H54 (cell line): ENCODE measurements around the gene CUL9.

Experiments used
- DNase-seq: peaks from one replicate; pipeline ENCODE4 v3.0.0; 2011; ENCODE audit warnings: low spot score, mixed read lengths; ENCODE audit not compliant: insufficient read length
- FAIRE-seq: peaks from 3 replicates; lab custom pipeline; 2011; peaks lifted over from hg19 to GRCh38; lab: Jason Lieb, UNC
- POLR2A ChIP-seq: IDR thresholded peaks from 2 replicates; pipeline ENCODE4 v1.6.1; 2011; ENCODE audit warnings: low read depth, mild to moderate bottlenecking, low read length

CUL9 gene

DNA sequence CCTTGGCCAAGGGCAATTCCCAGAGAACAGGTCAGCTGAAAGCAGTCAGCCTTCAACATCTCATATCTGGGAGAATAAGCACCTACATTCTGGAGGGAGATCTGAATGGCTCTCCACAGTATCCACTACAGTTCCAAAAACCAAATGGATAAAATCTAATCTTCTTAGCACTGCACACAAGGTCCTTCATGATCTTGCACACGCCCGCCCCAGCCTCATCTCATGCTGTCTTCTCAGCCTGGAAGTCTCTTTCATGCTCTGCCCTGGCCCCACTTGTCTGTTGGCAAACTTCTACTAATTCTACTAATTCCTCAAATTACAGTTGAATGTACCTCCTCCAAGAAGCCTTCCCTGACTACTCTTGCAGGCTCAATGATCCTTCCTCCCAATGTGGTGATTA is 59.5 kb downstream of the CUL9 start:
- no peak for TF ChIP-seq POLR2A
- no peak for FAIRE-seq
- DNase-seq, result no peak

DNA sequence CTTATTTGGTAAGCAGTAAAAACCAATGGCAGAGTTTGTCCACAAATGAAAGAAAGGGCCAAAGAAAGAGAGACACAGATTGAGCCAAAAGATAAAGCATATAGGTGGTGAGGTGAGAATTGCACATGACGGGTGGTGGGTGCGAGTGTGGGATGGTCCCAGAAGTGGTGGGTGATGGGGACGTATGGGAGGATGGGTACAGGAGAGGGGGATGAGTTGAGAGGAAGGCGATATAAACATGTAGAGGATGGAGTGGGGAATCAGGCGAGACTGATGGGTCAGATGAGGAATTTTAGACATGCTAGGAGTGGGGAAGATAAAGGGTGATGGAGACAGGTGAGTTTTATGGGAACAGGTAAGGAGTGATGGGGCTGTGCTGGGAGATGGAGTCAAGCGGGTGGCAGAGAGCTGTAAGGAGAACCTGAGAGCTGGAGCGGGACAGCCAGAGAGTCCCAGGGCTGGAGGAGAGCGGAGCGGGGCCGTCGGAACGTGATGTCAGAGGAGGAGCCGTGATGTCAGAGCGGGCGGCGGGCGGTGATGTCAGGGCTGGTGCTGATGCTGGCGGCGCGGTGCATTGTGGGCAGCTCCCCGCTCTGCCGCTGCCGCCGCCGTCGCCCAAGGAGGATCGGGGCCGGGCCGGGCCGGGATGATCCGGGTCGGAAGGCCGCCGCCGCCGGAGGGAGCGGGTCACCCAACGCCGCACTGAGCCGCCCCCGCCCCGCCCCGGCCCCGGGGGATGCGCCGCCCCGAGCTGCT is 61.1 kb downstream of the CUL9 start, which contains the start of gene TTBK1:
Gene TTBK1, plus strand, starts transcription at position 574 of the 756 bp plus-strand sequence. CDS start 3,180 bp downstream, outside the sequence.
- DNase-seq, result no peak
- TF ChIP-seq POLR2A, result no peak
- no peak for FAIRE-seq

GRCh38 chr6:43243664-43244321 is 61.8 kb downstream of the CUL9 start:
- no peak for TF ChIP-seq POLR2A
- FAIRE-seq (no peak), DNase-seq (no peak)

DNA sequence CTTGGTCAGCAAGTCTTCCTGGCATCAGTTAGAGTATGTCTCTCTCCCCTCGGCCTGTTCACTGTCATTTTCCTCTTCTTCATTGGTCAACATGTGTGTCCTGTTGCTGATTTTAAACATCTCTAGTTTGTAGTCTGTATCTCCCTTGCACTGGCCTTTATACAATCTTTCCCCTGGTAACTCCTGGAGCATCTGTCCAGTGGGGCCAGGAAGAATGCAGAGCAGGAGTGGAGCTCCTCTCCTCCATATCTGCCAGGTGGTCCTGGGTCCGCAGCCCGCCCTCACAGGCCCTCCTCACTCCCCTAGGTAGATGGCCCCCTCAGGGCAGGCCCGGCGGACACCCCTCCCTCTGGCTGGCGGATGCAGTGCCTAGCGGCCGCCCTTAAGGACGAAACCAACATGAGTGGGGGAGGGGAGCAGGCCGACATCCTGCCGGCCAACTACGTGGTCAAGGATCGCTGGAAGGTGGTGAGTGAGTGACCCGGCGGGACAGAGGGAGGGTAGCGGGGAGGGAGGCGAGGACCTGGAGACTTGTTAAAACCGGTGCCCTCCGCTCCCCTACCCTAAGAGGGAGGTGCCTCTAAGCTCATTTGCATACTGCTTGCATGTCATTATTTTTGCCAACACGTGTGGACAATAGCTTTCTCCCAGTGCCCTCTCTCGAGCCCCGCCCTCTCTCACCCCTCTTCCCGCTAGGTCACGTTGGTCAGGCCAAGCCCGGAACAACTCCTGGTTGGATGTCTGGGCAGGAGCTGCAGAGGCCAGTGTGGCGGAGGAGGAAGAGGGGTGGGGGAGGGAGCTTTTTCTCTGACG is 64.5 kb downstream of the CUL9 start:
- FAIRE-seq (no peak), DNase-seq (peak; percentile 81)
- TF ChIP-seq POLR2A, result no peak

GRCh38 chr6:43247114-43247999 is 65.4 kb downstream of the CUL9 start:
- FAIRE-seq (no peak), DNase-seq (peak; percentile 99)
- no peak for TF ChIP-seq POLR2A

GRCh38 chr6:43248101-43248500 is 66.1 kb downstream of the CUL9 start:
- FAIRE-seq, result no peak
- no peak for DNase-seq
- TF ChIP-seq POLR2A, result no peak

DNA sequence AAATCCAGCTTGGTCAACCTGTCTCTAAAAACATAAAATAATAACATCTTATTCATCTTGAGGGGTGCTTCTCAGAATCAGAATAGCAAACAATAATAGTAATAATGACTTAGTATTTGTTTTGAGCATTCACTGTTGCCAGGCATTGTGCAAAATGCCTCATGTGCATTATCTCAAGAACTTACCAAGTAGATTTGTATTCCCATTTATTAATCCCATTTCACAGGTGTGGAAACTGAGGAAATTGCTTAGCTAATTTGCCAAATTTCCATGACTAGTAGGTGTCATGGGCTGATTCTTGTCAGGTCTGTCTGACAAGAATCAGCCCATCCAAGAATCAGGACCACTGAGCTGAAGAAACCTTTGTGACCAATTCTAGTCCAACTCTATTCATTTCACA is 66.8 kb downstream of the CUL9 start:
- no peak for DNase-seq
- TF ChIP-seq POLR2A, result no peak
- no peak for FAIRE-seq

GRCh38 chr6:43250992-43251373 is 69.0 kb downstream of the CUL9 start:
- DNase-seq (no peak), FAIRE-seq (no peak)
- TF ChIP-seq POLR2A, result no peak

- no peak for DNase-seq
- no peak for FAIRE-seq
- no peak for TF ChIP-seq POLR2A
Observed at GRCh38 chr6:43253401-43253800, 71.4 kb downstream of the CUL9 start.

DNA sequence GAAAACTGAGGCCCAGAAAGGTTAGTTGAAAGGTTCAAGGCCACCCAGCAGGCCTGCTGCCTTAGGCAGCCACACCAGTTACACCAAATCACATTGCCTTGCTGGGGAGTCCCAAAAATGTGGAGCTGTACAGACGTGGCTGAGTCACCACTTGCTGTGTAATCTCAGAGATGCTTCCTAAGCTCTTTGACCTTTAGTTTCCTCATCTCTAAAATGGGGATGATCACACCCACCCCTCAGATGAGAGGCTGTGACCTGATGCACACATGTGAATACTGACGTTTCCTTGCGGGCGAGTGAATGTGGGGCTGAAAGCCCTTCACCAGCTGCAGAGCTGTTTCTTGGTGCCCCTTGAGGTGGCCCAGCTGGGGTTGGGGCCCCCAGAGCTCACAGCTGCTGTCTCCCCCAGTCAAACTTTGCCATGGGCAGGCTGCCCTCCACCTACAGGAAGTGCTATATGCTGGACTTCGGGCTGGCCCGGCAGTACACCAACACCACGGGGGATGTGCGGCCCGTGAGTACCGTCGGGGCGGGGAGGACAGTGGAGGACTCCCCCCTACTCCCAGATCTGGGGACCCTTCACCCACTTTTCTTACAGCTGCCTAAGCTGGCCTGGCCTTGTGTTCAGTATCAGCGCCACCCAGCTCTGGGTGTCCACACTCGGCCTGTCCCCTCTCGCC is 72.3 kb downstream of the CUL9 start:
- DNase-seq, result no peak
- no peak for TF ChIP-seq POLR2A
- FAIRE-seq, result no peak

GRCh38 chr6:43254846-43255245 is 72.8 kb downstream of the CUL9 start:
- DNase-seq (no peak), FAIRE-seq (no peak)
- TF ChIP-seq POLR2A, result no peak

- DNase-seq (no peak), FAIRE-seq (no peak)
Observed at GRCh38 chr6:43255408-43256054, 73.5 kb downstream of the CUL9 start.

More at GRCh38 chr6:43255408-43256054, 73.5 kb downstream of the CUL9 start:
- no peak for TF ChIP-seq POLR2A
